Measurements from ENCODE around the gene TCAP.

GRCh38 chr17:39676198-39676819 lies 11.2 kb downstream of the TCAP start:
- no peak for TF ChIP-seq EZH2 (IDR thresholded peaks at IDR 0.05; ENCODE audit: insufficient read depth, low read length)
- no peak for TF ChIP-seq CTCF (IDR thresholded peaks at IDR 0.05; ENCODE audit: insufficient read depth, low read depth, low read length)

All from astrocyte (in vitro differentiated cells and primary cell).